Measurements from ENCODE around the gene BIRC6. TPM values are rescaled to one million over a fixed set of nuclear protein-coding genes. Genes with fewer than 3 reads are reported as not detected.

The BIRC6 gene
- total and polyA plus RNA-seq, 2 of the 4 experiments (the other 2 are of a cell fraction) = 26.5 to 316 TPM

- no peaks in the 10 kb centered on the region; the same call in 1 of the 2 replicates for H4K20me1 ChIP-seq (ENCODE audit: insufficient read depth, low read length)
- H3K9ac ChIP-seq (ENCODE audit: low read depth, low read length) = no peak overlapping the region
- POLR2A ChIA-PET (ENCODE audit: unreplicated experiment) = no interaction called here
- H3K56ac ChIP-seq (ENCODE audit: extremely low read depth, insufficient read depth, low read length) = no peak overlapping the region
- H2BK15ac ChIP-seq (ENCODE audit: low read depth, low read length) = no peak overlapping the region
- no peak overlapping the region for H4K8ac ChIP-seq (ENCODE audit: low read depth in 2 of 2, low read length in 2 of 2)
- no peak for TF ChIP-seq NFE2L2 (IDR thresholded peaks at IDR 0.05; ENCODE audit: low read depth, low read length)
- TF ChIP-seq RCOR1 (IDR thresholded peaks at IDR 0.05; ENCODE audit: insufficient replicate concordance, low read length) = no peak
- no peak overlapping the region for H3K23ac ChIP-seq (ENCODE audit: low read depth, low read length)
- in situ Hi-C loops (cut with MboI; ENCODE audit: low sequenced_read_pairs) (no loop called here), intact Hi-C loops (cut with micrococcal nuclease) (no loop called here), dilution Hi-C loops (cut with HindIII; ENCODE audit: low sequenced_read_pairs, unreplicated experiment) (no loop called here)
- WGBS, 2 experiments (ENCODE audit: extremely low coverage in 2 of 2, insufficient read length in 1 of 2) = 89% methylated on average over 3 of the region's 5 CpGs; no CpG with 5 or more reads in 1 of the 2 experiments
- H2BK20ac ChIP-seq (ENCODE audit: low read depth, low read length) = no peak overlapping the region
- H3K9me1 ChIP-seq (ENCODE audit: insufficient read depth, low read length) = 0 out of 2 replicates have a peak, but pooled peaks cover 4% of the 10 kb centered on the region
- no peak overlapping the region for H2AFZ ChIP-seq (replicated peaks; ENCODE audit: low read length, poor library complexity)
- H4K91ac ChIP-seq (ENCODE audit: insufficient read depth, low read depth, low read length) = no peak overlapping the region
- H2AK5ac ChIP-seq (ENCODE audit: low read depth, low read length) = no peak overlapping the region
- no peak overlapping the region for H3K4me3 ChIP-seq (ENCODE audit: insufficient read depth, low read depth, low read length)
- no peak overlapping the region for H4K5ac ChIP-seq (ENCODE audit: low read depth, low read length)
- no peak overlapping the region for H3K4me2 ChIP-seq (ENCODE audit: low read depth, low read length)
- ATAC-seq (ENCODE audit: low read depth) (no peak), DNase-seq (no peak)
- H3K27ac ChIP-seq (ENCODE audit: insufficient read depth, low read length) = no peak overlapping the region
- H3K36me3 ChIP-seq (ENCODE audit: control insufficient read depth, insufficient read depth, low read length) = peaks cover 34% of the 10 kb centered on the region
- H2BK5ac ChIP-seq (ENCODE audit: low read depth, low read length, poor library complexity, severe bottlenecking) = no peak overlapping the region
- H3K18ac ChIP-seq (ENCODE audit: low read depth, low read length) = no peak overlapping the region
- H3K79me1 ChIP-seq (ENCODE audit: low read depth in 1 of 2, low read length in 2 of 2) = peaks cover 26 to 46% of the 10 kb centered on the region in 2 experiments
- no peaks in the 10 kb centered on the region for H3K9me3 ChIP-seq (ENCODE audit: control insufficient read depth, insufficient read depth, low read length)
- H2BK120ac ChIP-seq (ENCODE audit: low read depth, low read length) = no peak overlapping the region
- no TSS peak for BruUV-seq (replicated peaks)
- no peak overlapping the region for H2AK9ac ChIP-seq (replicated peaks; ENCODE audit: low read depth, low read length, poor library complexity)
- no peaks in the 10 kb centered on the region for H3K27me3 ChIP-seq (ENCODE audit: control insufficient read depth, insufficient read depth, low read length)
- H3K4ac ChIP-seq (ENCODE audit: low read depth, low read length) = no peak overlapping the region
- no peaks in the 10 kb centered on the region; the same call in 1 of the 2 replicates for H3K4me1 ChIP-seq (ENCODE audit: control insufficient read depth, insufficient read depth, low read length)
- CTCF ChIA-PET = no interaction called here
- no peak overlapping the region for H3K14ac ChIP-seq (replicated peaks; ENCODE audit: low read depth, low read length)
Measured at GRCh38 chr2:32399221-32399620, 42.4 kb downstream of the BIRC6 start.
